Uterine smooth muscle cell (primary cell): ENCODE results near the gene SUPT20HL1. TPM values are rescaled to one million over a fixed set of nuclear protein-coding genes. Genes with fewer than 3 reads are reported as not detected.

Source experiments
- total RNA-seq: library from RNA; depleted of rRNA; stranded (reverse); fragments of >200 nt; gene quantifications from 2 replicates; pipeline ENCODE4 v1.2.3, GENCODE V29; 2014

SUPT20HL1 gene
- total RNA-seq, result 0.11 and 0.12 TPM in 2 replicates

GRCh38 chrX:24360272-24360671, at the start of gene SUPT20HL1:
TSS of gene SUPT20HL1 (plus strand) at chrX:24360639. CDS start at chrX:24362761, 2,122 bp downstream.

DNA sequence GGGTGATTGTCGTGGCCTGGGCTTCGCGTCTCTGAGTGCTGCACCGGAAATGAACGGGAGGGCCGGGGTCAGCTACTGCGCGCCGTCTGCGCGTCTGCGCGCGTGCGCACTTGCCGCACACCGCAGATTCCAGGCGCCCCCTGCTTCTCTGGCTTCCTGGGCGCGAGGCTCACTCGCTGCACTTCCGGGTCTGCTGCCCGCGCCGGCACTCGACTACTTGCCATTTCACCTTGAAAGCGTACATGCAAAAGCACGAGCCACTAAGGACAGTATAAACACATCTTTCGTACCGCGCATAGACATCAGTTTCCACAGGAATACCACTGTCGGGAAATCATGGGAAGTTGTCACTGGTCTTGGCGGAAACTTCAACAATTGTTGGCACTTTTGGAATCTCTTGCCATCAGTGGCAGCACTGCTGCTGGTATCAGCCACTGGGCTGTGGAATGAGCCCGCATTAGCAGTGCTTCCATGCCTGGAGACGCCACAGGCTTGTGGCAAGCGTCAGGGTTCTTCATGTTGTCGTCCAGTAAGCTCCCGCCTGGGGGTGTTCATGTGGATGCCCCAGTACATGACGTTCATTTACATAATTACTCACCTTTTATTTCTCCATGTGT, 46.3 kb upstream of the SUPT20HL1 start, which contains the start of gene SUPT20HL2:
Gene SUPT20HL2 (minus strand): TSS at position 51 of the 617 bp plus-strand sequence. CDS start 754 bp downstream, outside the sequence.

Other genes with a start within 250 kb of the SUPT20HL1 start
- gene ZFX, start 210.9 kb upstream of the SUPT20HL1 start, total RNA-seq, result 78.6 and 91.0 TPM in 2 replicates
- gene SUPT20HL2, start 46.6 kb upstream of the SUPT20HL1 start, total RNA-seq, result 0.22 TPM in 1 of 2 replicates, not detected in the other
- 11.4 and 12.6 TPM in 2 replicates for gene PDK3, start 104.6 kb downstream of the SUPT20HL1 start, total RNA-seq